Heart right ventricle (tissue), 16 donors: Measurements from ENCODE around the gene PIM1. TPM values are rescaled to one million over a fixed set of nuclear protein-coding genes. Genes with fewer than 3 reads are reported as not detected.

ENCODE experiments used
- ATAC-seq, 8 donors: fragments of 200-7000 bp; cut with Tn5 transposase; one replicate each; pipeline ENCODE4 v1.9.1; 2020; ENCODE audit warnings: mild to moderate bottlenecking in 8 of 8, moderate library complexity in 8 of 8, moderate number of reproducible peaks in 1 of 8
- DNase-seq, 2 donors: peaks; one replicate each; pipeline ENCODE4 v3.0.0-alpha.2; 2020
- H3K27ac ChIP-seq, 10 donors: fragments of 200-600 bp; sonication (generic) in 2 of 10; one replicate each; pipeline versions ENCODE4 v1.5.0 to v1.8.0; 2020 to 2022; ENCODE audit warnings: mild to moderate bottlenecking in 3 of 10
- H3K27me3 ChIP-seq, 7 donors: fragments of 200-600 bp; one replicate each; pipeline ENCODE4 v1.8.0; 2021 to 2022; ENCODE audit warnings: mild to moderate bottlenecking in 2 of 7
- H3K36me3 ChIP-seq, 9 donors: fragments of 200-600 bp; sonication (generic) in 1 of 9; one replicate each; pipeline versions ENCODE4 v1.5.0 to v1.8.0; 2020 to 2022; ENCODE audit warnings: mild to moderate bottlenecking in 2 of 9
- H3K4me1 ChIP-seq, 9 donors: fragments of 200-600 bp; sonication (generic) in 1 of 9; one replicate each; pipeline versions ENCODE4 v1.5.0 to v1.8.0; 2020 to 2022; ENCODE audit warnings: mild to moderate bottlenecking in 4 of 9
- H3K4me3 ChIP-seq, 10 donors: fragments of 200-600 bp; sonication (generic) in 2 of 10; one replicate each; pipeline versions ENCODE4 v1.5.0 to v1.8.0; 2020 to 2022; ENCODE audit warnings: mild to moderate bottlenecking in 7 of 10, moderate library complexity in 2 of 10
- H3K9me3 ChIP-seq, 11 donors: fragments of 200-600 bp in 10 of 11; sonication (generic) in 2 of 11; one replicate each; pipeline versions ENCODE4 v1.5.0 to v1.8.0; 2013 to 2022; ENCODE audit warnings: mild to moderate bottlenecking in 2 of 11, control low read depth in 1 of 11, moderate library complexity in 1 of 11
- CTCF ChIP-seq, 9 donors: fragments of 200-600 bp; sonication (generic) in 2 of 9; IDR thresholded peaks; one replicate each; pipeline versions ENCODE4 v1.5.0 to v1.8.0; 2021 to 2022; ENCODE audit warnings: antibody characterized with exemption in 9 of 9, mild to moderate bottlenecking in 5 of 9, moderate library complexity in 1 of 9
- WGBS, 2 donors: extraction: QIAGEN DNeasy Blood & Tissue Kit; methylation state at CpG; one replicate each; pipeline ENCODE4 v1.1.7; 2013; ENCODE audit warnings: inconsistent platforms in 1 of 2; 5-methylcytosine and 5-hydroxymethylcytosine counted together
- intact Hi-C, 10 donors: fragments of 100-400 bp; cut with DNase I; formaldehyde crosslinking; loops; one replicate each; pipeline versions ENCODE4 v1.11.1 to v1.14.2; 2022
- long read RNA-seq, 3 donors: library from polyadenylated mRNA; unstranded; transcript quantifications; one replicate each; pipeline ENCODE4 v2.0.0, GENCODE V29; 2020 to 2021
- polyA plus RNA-seq, 2 donors: library from polyadenylated mRNA; stranded (reverse); fragments of 200-250 nt; gene quantifications; one replicate each; pipeline ENCODE4 v1.2.3, GENCODE V29; 2013
- total RNA-seq, 10 donors: library from RNA; stranded (reverse); fragmentation: NEBNext Ultra II Directional in 3 of 10; extraction: Animal tissue kit (Norgen Biotek cat#: 25700) in 3 of 10; gene quantifications; one replicate each; pipeline versions ENCODE4 v1.2.1 to v1.2.4, GENCODE V29; 2021 to 2023
- donor health status: Arrhythmogenic right ventricular cardiomyopathy.
- donor health status: ischemic (EF 13 %, LVEDD 7.1; RV severe dilation, severe dysfunction).
- donor health status: healthy with polysubstance abuse.
- donor health status: DM: no; HTN: yes; CAD: no.
- donor health status: DM: no; HTN: no; CAD: no.
- donor health status: ischemic (EF 25% LVEDD 6.9; RV normal size, moderate dysfunction).
- donor health status: ischemic (EF 25% LVEDD 5.7; RV mildly dilated, moderate dysfunction).
- donor health status: healthy.
- donor health status: DM: yes; HTN: yes; CAD: no.
- donor health status: Ischemic cardiomyopathy.
- donor health status: ischemic (EF 35%, LVEDD 5.7; RV mildly dilated, moderate dysfunction).
- donor health status: nonischemic (EF 11% LVEDD 7.7; RV severe dilation, severe dysfunction).
- donor health status: DM: yes; HTN: yes; CAD: no.
- donor health status: PGD.
- donor health status: ischemic (EF 29% LVEDD 5.4; RV normal size, mild dysfunction).
- donor health status: nonischemic (EF 23%, LVEDD 6.1; RV moderate dilation, normal function).

PIM1 gene
- 100 to 1,000 TPM in 1 of 10 donors, 10 to 100 TPM in 7, 1 to 10 TPM in 2; 9.2 to 106 (median 18.0) TPM for total RNA-seq
- polyA plus RNA-seq, result 10 to 100 TPM in 1 of 2 donors, 1 to 10 TPM in 1; 9.4 to 10.8 TPM
- long read RNA-seq, donor 1, transcript PIM1-201 (6 exons, 2,650 nt), result major isoform, 32 of 39 reads
- long read RNA-seq, donor 1, partial matches to known transcripts, result 4 of 39 reads
- long read RNA-seq, donor 1, other reads (novel, unspliced or antisense), result 3 of 39 reads
- long read RNA-seq, donor 2, transcript PIM1-201 (6 exons, 2,650 nt), result major isoform, 22 of 27 reads
- long read RNA-seq, donor 2, partial matches to known transcripts, result 4 of 27 reads
- long read RNA-seq, donor 2, other reads (novel, unspliced or antisense), result 1 of 27 reads
- long read RNA-seq, donor 3, transcript PIM1-201 (6 exons, 2,650 nt), result major isoform, 348 of 431 reads
- long read RNA-seq, donor 3, partial matches to known transcripts, result 57 of 431 reads
- long read RNA-seq, donor 3, other reads (novel, unspliced or antisense), result 26 of 431 reads

GRCh38 chr6:37169496-37170272 lies at the start of gene PIM1:
TSS of gene PIM1 (plus strand) at chr6:37170152. CDS start at chr6:37170576, 424 bp downstream.
- ATAC-seq (peak; percentile 92 to 97 (median 94)), DNase-seq (peak; percentile 99 to 100)
- Histone ChIP-seq H3K4me1 (peaks cover 0 to 45% (median 30%) of the 10 kb centered on the region in 9 donors), H3K36me3 (peaks cover 0 to 39% (median 19%) of the 10 kb centered on the region in 9 donors), H3K4me3 (peak within 1 kb of the TSS; percentile 74 to 96 (median 92)), H3K9me3 (no peaks in the 10 kb centered on the region), H3K27me3 (no peaks in the 10 kb centered on the region), H3K27ac (peak within 1 kb of the TSS; percentile 75 to 97 (median 92))
- 0% methylated on average over 79 to 82 of the region's 90 CpGs for WGBS, 2 donors
- no peak for TF ChIP-seq CTCF (IDR thresholded peaks at IDR 0.05)
- intact Hi-C loops, result loop anchor here in 8 of 10 donors (1.0 to 10.0 kb wide), 13 partner anchors 32 to 282 kb away; partner anchors contain the start of gene C6orf89 (in 2 of the 8)

- no peak overlapping the region for H3K27ac ChIP-seq
- no peaks in the 10 kb centered on the region for H3K27me3 ChIP-seq
Measured at GRCh38 chr6:37121556-37121955, 48.4 kb upstream of the PIM1 start.

GRCh38 chr6:37122861-37123260 lies 47.1 kb upstream of the PIM1 start:
- Histone ChIP-seq H3K9me3 (no peaks in the 10 kb centered on the region), H3K27me3 (no peaks in the 10 kb centered on the region), H3K27ac (no peak overlapping the region), H3K4me3 (no peak overlapping the region), H3K4me1 (peaks cover 0 to 23% (median 3%) of the 10 kb centered on the region in 9 donors), H3K36me3 (no peaks in the 10 kb centered on the region)
- WGBS, 2 donors, result 92 to 97% methylated on average over 5 of the region's 5 CpGs
- DNase-seq (no peak), ATAC-seq (no peak)
- no peak for TF ChIP-seq CTCF (IDR thresholded peaks at IDR 0.05)
- intact Hi-C loops, result no loop called here

More at GRCh38 chr6:37121556-37121955, 48.4 kb upstream of the PIM1 start:
- Histone ChIP-seq H3K4me3 (no peak overlapping the region), H3K4me1 (peaks cover 0 to 13% (median 0%) of the 10 kb centered on the region in 9 donors), H3K36me3 (no peaks in the 10 kb centered on the region), H3K9me3 (no peaks in the 10 kb centered on the region)
- WGBS, 2 donors, result 94 to 95% methylated on average over 4 of the region's 4 CpGs
- intact Hi-C loops, result no loop called here
- ATAC-seq (no peak), DNase-seq (no peak)
- no peak for TF ChIP-seq CTCF (IDR thresholded peaks at IDR 0.05)
